SK-N-DZ (cell line): ENCODE measurements around the gene SBF1.
"Not testable (repeated sequence)": the region's sequence is repeated elsewhere in the genome, so short reads cannot be mapped to it uniquely, and the experiment has no call there.

Source experiments
- DNase-seq: peaks from one replicate; pipeline ENCODE4 v3.0.0-alpha.2; 2015; ENCODE audit warnings: low spot score

Gene SBF1

DNA sequence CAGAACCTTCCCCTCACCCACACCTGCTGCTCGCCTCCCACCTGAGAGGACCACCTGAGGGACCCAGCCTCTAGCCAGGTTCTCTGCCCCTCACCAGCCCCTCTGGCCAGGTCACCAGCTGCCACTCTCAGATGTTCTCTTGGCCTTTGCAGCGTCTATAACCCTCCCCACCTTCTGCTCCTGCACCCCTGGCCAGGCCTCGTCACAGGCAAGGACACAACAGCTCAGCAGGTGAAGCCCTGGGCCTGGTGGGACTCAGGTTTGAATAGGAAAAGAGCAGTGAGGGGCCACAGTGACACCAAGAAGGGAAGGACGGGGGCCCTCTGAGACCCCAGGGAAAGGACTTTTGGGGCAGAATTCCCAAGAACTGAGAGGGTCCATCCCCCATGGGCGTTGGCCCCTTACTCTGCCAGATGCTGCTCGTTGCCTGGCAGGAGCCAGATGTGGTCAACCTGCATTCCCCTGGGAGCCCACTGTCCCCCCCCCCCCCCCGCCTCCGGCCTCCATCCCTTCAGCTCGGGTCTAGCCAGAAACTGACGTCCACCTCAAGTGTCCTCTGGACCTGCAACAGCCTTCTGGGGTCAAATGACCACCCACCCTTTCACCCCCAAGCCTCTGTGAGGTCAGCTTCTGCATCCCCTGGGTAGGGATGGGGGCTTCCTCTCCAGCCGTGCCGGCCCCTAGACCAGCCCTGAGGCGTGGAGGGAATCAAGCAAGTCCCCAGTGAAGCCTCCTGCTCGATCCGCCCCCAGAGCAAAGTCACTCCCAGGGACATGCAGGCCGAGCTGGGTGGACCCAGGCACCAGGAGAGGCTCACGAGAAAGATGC lies 28.7 kb downstream of the SBF1 start:
- no peak for DNase-seq

DNA sequence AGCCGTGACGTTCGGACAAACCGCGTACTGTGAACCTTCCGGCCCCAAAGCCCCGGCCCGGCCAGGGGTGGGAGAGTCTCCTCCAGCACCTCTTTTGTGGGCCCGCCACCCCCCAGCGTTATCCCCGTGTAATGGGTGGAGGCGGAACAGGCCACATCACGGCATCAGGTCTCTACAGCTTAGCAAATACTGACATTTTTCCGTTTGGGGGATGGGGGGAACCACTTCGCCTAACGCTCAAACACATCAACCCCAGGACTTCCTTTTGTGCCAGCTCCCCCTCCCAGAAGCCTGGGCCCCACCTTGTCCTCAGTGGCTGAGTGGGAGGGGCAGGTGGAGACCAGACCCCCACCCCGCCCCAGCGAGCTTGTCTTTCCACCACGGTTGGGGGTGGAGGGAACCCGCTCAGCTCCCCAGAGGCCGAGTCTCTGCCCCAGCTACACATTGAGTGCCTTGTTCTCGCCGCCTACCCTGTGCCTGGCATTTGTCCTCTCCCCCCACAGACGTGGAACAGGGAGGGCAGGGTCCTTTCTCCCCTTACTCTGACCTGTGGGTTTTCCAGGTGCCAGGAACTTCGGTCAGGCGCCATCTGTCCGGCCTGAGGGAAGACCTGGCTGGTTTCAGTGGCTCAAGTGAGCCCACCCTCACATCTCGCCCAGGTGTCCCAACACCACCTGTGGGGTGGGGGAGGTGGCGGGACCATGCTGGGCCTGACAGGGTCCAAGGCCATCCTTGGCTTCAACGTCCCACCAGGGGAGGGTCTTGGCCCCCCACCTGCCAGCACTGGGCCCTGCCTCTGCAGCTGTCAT lies 29.6 kb downstream of the SBF1 start:
- DNase-seq = no peak

DNA sequence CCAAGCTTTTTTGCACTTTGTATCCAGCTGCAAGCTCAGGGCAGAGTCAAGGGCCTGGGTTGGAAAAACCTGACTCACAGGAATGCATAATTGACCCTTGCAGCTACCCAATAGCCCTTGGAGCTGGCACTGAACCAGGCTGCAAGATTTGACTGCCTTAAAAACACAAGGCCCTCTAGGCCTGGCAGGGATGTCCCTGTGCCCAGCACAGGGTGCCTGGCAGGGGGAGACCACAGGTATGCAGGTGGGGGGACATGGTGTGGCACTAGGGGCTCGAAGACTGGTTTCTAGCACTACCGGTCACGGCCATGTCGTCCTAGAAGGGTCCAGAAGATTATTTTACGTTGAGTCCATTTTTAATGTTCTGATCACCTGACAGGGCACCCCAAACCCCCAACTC lies 30.2 kb downstream of the SBF1 start:
- DNase-seq = no peak

DNA sequence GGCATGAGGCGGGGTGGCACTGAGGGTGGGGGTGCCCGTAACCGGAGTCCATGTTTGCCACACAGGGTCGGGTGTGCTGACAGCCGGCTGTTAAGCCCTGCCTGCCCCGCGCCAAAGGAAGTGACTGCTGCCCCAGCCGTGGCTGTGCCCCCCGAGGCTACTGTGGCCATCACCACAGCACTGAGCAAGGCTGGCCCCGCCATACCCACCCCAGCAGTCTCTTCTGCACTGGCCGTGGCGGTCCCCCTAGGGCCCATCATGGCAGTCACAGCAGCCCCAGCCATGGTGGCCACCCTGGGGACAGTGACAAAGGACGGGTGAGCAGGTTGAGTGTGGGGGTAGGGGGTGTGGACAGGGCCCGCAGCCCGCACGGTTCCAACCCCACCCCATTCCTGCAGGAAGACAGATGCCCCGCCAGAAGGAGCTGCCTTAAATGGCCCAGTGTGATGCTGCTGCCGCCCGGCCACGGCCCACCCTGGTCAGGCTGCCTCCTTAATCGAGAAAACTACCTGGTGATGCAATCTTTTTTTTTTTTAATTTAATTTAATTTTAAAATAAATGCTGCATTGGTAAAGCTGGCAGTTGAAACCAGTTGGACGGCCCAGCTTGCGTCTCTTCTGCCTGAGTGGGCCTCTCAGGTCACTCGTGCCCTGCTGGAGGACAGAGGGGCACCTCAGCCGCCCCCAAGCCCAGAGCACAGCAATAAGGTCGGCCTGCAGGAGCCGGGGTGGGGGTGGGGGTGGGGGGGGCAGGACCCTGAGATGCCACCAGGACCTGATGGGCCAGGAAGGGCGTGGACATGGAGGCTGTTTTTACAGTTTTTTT lies 30.8 kb downstream of the SBF1 start:
- no peak for DNase-seq

DNA sequence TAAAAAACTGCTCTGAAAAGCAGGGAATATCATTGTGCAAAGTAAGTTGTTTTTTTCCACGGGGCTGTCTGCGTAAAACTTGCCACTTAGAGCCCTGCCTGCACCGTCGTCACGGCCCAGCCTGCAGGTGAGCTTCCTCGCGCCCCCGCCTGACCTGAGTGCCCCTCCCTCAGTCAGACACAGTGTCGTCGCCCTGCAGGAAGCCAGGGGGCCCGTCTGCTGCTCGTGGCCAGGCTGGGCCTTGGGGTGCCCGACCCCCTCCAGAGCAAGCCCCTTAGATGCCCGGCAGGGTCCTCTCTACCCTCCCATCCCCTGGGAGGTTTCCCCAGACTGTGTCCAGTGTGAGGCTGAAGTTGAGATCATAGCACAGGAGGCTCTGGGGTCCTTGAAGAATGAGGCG lies 31.6 kb downstream of the SBF1 start:
- DNase-seq = no peak

DNA sequence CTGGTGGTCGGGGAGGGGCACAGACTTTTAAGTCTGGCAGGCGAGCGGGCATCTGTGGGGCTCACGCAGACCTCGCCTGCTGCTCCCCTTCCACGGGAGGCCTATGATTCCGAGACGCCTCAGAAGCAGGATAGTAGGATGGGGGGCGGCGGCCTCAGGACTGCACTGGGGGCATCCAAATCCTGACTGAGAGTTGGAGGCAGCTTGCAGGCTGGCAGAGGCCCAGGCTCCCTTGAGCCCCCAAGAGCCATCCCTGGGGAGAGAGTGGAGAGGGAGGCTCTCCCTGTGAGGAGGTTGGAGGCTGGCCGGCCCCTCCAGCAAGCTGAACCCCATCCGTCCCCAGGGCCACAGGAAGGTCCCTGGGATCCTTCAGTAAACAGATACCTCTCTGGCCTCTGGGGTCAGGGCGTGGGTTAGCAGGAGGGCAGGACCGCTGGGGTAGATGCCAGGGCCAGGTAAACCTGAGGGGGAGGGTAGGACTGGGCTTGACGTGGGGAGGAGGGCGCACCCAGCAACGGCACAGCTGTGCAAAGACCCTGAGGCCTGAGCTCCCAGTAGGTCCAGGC lies 33.3 kb downstream of the SBF1 start:
- no peak for DNase-seq

DNA sequence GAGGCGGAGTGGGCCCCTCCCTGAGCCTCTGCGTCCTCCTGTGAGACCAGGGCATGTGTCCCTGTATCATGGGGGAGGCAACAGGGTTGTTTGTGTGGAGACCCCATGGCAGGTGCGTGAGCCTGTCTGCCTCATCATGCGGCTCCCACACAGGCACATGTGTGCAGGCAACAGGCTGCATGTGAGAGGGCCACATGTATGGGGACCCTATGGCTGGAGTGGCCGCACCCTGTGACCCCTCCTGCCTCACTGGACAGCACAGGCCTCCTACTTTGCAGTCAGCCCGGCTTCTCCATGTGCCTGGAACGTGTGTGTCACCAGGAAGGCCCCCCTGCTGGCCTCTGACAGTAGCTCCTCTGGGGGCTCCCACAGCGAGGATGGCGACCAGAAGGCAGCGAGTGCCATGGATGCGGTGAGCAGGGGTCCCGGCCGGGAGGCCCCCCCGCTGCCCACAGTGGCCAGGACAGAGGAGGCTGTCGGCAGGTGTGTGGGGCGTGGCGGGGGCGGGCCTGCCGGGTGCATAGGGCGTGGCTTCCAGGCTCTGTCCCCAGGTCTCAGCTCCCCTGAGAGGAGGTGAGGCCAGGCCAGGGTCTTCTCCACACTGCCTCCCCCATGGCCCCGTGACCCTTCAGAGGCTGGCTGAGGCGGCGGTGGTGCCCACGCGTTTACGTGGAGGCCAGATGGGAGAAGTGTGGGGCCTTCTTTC lies 34.1 kb downstream of the SBF1 start:
- no peak for DNase-seq

DNA sequence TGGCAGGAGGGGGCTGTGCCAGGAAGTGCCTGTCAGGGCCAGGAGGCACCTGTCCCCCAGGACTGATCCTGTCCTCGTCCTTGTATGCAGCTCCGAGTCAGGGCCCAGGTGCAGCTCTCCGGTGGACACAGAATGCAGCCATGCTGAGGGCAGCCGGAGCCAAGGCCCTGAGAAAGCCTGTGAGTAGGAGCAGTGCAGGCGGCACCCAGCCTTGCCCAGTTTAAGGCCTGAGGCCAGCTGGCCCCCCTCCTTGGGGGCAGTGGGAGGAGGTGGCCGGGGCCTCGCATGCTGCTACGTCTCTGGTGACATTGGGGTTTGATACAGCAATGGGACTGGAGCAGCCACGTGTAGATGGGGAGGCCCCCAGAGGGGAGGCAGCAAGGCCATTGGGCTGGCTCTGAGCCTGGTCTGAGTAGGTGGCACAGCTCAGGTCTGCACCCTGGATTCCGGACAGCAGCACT lies 34.9 kb downstream of the SBF1 start:
- DNase-seq = no peak

DNA sequence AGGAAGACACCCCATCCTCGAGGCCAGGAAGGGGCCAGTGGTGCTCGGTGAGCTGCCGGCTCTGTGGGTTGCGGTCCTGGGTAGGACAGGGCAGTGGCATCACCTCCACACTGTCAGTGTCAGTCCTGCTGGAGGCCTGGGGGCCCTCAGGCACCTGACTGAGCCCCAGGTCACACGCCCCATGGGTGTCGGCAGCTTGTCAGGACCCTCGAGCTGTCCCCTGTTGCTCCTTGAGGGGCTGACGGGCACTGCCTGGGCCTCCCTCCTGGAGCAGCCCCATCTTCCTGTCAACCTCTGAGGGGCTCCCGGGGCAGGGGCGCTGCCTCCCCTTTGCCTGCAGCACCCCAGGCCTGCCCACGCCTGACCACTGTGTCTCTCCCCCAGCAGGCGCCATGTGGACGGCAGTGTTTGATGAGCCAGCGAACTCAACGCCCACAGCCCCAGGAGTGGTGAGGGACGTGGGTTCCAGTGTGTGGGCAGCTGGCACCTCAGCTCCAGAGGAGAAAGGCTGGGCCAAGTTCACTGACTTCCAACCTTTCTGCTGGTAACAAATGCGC lies 35.4 kb downstream of the SBF1 start:
- DNase-seq = no peak

DNA sequence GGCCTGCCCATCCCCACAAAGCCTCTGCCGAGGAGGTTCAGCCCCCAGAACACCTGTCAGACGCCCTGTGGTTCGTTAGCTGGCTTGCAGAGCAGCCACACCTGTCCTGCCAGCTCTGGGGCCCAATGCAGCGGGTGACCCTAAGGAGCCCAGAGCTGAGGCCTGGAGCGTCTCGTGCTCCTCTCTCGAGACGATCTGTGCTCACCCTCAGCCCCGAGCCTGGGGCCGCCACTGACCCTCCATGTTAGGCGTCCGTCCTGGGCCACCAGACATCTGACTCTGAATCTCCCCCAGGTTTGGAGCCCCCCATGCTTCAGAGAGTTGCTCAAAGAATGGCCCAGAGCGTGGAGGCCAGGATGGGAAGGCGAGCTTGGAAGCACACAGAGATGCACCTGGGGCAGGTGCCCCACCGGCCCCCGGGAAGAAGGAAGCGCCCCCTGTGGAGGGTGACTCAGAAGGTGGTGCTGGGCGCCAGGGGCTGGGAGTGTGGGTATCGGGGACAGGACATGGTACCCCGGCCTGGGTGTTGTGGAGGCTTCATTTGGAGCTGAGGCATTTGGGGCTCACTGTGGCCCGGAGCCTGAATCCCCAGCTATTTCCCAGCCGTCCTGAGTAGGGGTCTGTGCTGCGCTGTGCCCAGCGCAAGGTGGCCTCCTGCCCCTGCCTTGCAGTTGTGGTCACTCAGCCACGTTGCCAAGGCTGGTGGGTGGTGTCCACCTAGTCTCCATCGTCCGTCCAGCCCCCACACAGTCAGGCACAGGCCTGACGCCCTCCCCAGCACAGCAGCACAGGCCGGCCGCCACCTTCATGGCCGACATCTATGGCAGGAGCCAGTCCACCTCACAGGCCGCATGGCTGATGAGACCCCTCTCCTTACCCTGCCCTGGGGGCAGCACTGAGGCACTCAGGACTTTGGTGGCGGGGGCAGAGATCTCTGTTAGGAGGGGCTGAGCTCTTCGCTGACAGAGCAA lies 36.2 kb downstream of the SBF1 start:
- DNase-seq = no peak

DNA sequence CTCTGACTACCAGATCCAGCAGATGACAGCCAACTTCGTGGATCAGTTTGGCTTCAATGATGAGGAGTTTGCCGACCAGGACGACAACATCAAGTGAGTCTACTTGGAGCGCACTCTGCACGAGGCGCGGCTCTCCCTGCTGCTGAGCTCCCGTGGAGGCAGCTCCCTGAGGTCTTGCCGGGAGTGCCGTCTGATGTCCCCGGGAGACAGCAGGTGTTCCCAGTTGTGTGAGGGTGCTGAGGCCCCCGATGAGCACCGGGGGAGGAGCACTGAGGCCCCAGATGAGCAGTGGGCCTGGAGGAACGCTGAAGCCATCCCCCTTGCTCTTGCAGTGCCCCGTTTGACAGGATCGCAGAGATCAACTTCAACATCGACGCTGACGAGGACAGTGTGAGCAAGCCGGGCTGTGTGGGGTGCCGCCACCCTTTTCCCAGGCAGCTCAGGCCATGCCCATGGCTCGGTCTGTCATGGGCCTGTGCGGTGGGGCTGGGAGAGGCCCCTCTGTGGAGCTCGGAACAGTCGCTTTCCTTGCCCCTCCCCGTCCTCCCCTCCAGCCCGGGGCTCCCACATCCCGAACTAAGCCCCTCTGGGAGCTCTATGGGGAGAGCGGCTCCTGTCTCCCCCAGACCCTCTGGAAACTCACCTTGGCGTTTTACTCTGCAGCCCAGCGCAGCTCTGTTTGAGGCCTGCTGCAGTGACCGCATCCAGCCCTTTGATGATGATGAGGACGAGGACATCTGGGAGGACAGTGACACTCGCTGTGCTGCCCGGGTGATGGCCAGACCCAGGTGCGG lies 37.1 kb downstream of the SBF1 start:
- no peak for DNase-seq

DNA sequence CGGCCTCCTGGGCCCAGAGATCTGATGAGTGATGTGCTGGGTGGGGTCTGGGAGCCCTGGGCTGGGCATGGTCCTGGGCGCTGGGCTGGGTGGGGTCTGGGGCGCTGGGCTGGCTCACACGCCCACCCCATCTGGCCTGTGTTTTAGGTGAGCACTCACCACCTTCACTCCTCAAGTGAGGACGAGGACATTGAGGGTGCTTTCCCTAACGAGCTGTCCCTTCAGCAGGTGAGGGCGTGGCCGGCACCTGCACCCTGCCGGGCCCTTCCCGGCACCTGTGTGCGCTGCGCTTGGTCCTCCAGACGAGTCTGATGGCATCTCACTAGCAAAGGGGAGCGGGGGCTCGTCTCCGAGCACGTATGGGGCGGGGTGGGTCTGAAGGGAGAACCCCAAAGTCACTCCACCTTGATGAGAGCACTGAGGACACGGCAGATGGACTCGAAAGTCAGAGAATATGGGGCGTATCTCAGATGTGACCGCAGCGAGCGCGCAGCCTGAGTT lies 37.9 kb downstream of the SBF1 start:
- no peak for DNase-seq

DNA sequence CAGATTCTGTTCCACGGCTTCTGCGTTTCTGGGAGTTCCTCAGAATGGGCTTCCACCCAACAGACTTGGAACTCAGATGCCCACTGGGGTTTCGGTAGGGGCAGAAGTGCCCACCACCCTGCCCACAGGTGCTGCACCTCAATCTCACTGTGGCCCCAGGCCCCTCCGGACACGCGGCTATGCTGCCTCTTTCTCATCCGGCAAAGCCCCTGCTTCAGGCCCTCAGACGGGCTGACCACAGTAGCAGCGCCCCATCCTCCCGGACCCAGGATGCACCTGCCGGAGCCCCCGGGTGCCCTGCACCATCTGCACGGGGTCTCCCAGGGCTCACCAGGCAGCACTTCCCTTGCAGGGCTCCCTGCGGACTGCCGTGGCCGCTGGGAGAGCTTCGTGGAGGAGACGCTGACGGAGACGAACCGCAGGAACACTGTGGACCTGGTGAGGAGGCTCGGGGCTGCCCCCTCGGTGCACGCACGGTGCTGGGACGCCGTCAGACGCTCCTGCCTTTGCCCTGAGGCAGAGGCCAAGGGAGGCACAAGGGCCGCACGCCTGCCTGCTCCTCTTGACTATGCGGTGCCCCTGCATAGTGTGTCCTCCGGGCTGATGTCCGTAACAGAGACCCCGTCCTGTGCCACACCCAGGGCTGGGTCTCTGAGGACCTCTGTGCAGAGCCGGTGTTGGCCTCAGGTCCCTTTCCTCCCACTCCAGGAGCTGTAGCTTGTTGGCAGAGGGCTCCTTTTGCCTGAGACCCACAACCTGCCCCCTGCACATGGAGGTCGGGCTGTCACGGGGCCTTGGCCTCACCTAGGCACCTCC lies 38.6 kb downstream of the SBF1 start:
- no peak for DNase-seq

DNA sequence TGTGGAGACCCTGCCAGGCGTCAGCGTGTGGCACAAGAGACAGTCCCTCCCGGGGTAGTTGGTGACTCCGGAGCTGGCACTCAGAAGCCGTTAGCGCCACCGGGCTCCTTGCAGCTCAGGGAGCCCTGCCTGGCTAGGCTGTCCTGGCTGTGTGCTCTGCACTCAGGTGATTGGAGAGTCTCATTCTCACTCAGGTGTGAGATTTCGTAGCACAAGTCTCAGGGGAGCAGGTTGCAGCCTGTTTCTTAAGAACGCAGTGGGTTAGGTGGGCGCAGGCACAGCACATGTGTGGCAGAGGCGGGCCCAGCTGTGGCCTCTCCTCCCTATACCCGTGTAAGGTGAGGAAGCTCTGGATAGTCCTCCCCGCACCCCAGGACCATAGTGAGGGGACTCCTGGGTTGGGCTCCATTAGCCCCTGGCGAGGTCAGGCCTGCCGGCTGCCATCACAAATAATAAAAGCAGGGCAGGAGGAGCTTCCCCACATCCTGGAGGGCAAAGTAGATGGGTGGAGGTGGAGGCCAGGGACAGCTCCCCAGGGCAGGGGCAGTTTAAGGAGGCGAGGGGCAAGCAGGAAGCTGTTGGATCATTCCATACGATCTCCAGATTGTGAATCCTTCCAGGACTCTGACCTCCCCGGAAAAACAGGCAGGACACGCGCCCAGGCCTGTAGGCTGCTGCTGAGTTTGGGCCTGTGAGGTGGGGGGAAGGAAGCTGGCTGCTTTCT lies 39.4 kb downstream of the SBF1 start:
- no peak for DNase-seq

DNA sequence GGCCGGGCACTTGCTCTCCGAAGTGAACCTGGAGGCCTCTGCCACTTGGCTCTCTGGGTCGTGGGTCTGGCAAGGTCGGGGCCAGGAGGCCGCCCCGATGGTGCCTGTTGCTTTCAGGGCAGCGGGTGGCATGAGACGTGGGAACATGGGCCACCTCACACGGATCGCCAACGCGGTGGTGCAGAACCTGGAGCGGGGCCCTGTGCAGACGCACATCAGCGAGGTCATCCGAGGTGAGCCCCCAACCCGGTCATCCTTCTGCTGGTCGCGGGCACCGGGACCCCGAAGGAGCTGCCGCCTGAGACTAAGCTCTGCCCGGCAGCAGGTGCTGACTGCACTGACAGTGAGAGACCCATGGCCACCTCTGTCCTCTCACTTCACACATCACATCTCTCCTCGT lies 40.0 kb downstream of the SBF1 start:
- no peak for DNase-seq

DNA sequence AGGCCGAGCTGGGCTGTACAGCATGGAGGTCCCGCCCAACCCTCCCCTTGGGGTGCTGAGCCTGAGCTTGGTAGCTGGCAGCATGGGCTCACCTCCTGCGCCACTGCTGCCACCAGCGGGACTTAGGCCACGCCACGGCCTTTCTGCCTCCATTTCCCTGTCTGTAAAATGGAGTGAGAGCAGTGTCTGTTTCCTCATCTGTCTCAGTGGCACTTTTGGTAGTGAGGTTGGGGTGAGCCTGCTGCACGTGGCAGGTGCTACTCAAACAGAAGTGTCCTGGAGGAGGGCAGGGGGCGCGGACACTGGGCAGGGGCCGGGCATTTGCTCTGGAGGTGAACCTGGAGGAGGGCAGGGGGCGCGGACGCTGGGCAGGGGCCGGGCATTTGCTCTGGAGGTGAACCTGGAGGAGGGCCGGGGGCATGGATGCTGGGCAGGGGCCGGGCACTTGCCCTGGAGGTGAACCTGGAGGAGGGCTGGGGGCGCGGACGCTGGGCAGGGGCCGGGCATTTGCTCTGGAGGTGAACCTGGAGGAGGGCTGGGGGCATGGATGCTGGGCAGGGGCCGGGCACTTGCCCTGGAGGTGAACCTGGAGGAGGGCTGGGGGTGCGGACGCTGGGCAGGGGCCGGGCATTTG lies 41.8 kb downstream of the SBF1 start:
- not testable (repeated sequence) for DNase-seq
